GM18873 (cell line): ENCODE measurements around the gene CNGA2.

Source experiments
- ATAC-seq: cut with Tn5 transposase; IDR thresholded peaks from one replicate; pipeline ENCODE4 v1.9.1; 2021; ENCODE audit warnings: mild to moderate bottlenecking, moderate library complexity, moderate number of reproducible peaks; ENCODE audit not compliant: unreplicated experiment, low FRiP score

Gene CNGA2

DNA sequence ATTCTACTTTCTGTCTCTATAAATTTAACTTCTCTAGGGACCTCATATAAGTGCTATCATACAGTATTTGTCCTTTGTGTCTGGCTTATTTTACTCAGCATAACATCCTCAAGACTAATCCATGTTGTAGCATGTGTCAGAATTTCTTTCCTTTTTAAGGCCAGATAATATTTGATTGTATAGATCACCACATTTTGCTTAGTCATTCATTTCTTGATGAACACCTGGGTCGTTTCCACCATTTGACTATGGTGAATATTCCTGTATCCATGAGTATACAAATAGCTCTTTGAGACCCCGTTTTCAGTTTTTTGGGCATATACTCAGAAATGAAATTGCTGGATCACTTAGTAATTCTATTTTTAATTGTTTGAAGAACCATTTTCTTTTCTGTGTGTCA, 12.0 kb downstream of the CNGA2 start:
- no peak for ATAC-seq

DNA sequence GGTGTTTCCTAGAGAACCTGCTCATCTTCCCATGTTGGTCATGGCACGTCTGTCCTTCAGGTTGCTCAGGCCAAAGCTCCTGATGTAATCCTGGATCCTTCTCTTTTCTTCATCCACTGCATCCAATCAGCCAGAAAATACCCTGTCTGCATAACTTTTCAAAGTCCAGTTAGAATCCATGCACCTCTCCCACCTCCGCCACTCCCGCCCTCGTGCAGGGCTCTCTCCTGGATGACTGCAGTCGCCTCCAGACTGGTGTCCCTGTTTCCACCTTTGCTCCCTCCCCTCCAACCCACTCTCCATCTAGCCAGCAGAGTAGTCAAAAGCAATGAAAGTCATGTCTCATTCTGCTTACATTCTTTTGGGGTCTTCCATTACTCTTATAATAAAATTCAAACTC, 16.0 kb downstream of the CNGA2 start:
- no peak for ATAC-seq

DNA sequence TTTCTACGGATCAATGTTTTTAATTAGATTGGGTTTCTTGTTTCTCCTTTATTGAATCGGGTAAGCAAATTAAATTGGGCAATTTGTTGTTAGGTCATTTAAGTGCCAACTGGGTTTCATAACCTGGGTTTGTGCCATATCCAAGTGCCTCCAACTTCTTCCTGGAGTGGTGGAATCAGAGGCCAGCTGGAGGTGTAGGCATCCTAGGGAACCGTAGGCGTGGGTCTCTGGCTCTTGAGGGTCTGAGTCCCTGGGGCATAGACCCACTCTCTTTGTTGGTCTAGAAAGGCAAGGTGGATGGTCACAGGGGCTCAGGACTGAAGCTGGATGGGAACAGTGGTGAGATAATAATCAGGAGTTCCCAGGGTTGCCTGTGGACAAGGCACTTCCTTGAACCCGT, 18.3 kb downstream of the CNGA2 start:
- ATAC-seq: no peak

DNA sequence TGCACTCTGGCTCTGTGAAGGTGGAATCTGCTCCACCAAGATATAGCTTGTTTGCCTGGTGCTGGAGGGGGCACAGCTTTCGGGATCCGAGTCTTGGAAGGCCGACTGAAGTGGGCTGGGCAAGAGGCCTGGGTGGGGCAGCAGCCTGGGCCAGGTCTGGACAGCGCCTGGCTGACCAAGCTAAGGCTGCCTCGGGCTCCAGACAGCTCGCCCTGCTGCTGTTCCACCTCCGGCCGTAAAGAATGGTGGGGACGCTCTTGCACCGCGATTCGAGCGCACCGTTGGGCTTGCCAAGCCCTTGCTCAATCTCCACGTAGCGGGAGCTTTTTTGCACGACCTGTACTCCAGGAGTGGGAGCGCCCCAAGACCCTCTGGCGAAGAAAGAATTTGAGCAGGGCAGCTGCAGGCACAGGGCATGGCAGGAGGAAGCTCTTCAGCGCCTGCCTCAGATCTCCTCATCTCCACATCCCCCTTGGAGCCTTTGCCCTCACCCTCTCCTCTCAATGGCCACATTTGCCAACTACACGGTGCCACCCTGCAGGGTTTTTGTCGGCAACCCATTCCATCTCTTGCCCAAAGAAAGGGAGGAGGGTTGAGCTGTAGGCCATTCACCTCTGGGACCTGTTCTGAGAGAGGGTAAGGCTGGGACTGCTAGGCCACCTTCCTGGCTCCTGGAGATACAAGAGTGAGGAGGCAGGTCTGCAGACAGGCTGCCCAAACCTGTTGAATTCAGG, 18.9 kb downstream of the CNGA2 start:
- ATAC-seq: no peak

DNA sequence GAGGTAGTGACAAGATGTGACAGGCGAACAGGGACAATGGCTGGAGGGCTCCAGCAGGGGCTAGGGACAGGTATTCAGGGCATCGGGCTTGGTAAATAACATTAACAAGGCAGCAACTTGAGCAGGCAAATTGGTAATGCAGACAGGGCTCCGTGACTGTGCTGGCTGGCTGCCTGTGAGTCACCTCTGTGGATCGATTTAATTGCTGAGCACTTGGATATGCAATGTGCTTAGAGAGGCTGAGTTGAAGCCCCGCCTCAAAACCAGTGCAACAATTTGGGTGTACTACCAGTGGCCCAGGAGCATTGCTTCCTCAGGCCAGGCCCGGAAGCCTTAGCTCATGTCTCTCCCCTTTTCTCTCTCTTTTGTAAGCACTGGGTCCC, 19.5 kb downstream of the CNGA2 start:
- ATAC-seq: no peak

DNA sequence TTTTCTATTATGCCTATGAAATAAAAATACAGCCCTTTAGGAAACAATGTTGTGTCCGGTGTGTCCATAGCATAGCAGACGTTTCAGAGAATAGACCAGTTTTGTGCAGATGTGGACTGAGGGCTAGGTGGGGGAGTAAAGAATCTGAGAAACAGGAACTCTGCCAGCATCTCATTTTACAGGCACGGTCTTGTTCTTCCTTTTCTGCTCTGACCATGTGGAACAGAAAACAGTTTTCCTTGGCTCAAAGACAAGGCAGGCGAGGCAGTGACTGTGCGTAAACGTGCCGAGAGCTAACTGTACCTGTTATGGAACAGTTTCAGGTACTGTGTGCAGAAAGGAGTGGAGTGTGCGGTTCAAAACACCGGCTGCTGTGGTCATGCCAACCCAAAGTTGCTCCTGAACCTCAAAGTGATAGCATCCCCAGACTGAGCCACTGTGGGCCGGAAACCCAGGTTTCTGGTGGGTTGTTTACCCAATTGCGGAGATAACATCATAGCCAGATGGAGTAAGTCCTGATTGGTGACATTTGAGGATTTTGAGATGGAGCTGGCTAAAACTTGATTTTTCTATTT, 20.2 kb downstream of the CNGA2 start:
- ATAC-seq: no peak

DNA sequence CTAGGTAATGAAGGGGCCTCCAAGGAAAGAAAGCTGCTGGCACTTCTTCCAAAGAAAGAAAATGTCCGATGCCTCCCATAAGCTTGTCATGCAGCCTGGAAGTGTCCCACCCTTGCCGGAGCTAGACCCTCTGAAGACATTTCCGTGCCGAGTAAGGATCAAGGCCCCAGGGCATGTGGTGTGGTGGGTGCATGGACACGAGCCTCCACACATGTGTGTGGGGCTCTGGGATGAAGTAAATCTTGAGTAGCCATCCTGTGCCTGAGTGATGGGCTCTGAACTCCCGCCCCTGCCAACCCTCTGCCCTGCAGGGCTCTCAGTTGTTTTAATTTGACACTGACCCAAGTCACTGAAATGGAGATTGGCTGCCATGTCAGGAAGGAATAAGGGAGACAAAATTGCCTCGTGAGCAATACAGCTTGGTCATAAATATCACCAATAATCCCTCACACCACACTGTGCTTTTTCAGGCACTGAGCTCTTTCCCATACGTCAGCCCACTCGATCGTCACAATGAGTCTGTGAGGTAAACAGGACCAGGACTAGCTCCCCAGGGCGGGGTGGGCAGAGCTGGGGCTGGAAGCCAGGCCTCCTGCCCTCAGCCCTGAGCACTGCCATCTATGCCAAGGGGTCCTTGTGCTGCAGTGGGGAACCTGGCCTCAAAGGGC, 24.6 kb downstream of the CNGA2 start:
- ATAC-seq: no peak

DNA sequence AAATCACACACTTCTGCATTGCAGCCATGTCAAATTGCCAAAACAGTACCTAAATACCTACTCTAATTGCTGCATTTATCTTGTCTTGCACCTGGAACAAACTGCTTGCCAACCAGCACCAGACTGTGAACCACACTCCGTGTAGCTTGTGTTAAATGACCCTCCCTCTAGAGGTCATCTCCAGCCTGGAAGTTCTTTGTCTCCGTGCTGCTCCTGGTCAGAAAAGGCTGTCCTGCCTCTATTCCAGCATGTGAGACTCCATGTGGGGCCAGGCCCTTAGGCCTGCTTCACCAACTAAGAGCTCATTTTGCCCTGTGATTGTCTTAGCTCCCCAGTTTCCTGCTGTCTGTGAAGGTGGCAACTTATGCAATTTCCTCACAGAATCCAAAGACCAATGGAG, 28.3 kb downstream of the CNGA2 start:
- ATAC-seq: no peak

DNA sequence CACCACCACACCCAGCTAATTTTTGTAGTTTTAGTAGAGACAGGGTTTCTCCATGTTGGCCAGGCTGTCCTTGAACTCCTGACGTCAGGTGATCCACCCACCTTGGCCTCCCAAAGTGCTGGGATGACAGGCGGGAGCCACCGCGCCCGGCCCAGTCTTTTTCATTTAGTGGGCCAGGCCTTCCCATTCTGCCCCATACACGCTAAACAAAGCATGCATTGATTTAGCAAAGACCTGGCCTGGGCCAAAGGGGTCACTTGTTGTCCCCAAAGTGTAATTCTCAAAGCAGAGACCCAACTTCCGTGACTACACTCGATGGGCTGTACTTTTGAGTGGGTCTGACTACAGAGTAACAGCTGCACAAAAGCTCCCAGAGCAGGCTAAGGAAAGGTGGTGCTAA, 29.2 kb downstream of the CNGA2 start:
- no peak for ATAC-seq

DNA sequence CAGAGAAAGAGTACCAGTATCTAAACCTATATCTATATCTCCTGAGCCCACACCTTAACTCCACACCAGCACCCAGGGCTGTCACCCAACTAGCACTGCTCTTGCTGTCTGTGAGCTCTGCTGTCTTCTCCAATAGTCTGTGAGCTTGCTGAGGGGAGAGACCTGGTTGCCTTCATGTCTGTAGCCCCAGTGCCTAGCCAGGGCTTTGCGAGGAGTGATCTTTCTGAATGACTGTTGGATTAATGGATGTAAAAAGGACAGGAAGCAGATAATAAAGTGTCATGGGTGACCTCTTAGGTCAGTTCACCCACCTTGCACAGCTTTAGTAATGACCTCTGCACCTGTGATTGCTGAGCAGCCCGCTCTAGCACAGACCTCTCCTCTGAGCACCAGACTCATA, 30.5 kb downstream of the CNGA2 start:
- ATAC-seq: no peak

DNA sequence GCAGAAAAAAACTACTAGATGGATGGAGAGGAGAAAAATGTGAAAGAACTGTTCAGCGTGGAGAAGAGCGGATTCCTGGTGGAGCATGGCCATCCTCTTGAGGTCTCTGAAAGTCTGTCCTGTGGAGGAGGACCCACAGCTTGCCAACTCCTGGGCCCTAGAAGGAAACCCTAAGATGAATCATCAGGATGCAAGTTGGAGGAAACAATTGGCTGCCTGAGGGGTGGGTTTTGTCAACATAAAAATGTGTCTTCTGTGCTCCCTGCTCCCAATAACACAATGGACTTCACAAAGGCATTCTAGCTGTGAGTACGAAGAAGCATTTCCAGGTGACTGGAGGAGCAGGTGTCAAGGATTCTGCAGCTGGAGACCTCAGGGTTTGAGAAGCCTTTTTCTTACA, 37.2 kb downstream of the CNGA2 start:
- no peak for ATAC-seq

DNA sequence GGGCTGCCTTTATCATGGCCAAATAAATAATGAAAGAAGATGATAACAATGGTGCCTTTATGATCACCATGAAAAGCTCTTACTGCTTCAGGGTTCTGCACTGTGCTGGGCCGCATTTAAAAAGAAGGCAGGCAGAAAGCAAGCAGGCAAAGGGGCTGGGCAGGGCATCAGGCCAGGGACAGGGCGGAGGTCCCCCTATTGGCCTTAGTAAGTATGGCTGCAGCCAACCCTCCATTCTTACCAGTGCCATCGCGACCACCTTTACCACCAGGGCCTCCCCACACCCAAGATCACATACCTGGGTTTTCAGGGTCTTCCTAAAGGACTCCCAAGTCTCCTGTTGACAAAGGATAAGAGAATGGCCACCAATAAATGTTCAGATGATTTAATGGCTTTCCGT, 38.9 kb downstream of the CNGA2 start:
- ATAC-seq: no peak

DNA sequence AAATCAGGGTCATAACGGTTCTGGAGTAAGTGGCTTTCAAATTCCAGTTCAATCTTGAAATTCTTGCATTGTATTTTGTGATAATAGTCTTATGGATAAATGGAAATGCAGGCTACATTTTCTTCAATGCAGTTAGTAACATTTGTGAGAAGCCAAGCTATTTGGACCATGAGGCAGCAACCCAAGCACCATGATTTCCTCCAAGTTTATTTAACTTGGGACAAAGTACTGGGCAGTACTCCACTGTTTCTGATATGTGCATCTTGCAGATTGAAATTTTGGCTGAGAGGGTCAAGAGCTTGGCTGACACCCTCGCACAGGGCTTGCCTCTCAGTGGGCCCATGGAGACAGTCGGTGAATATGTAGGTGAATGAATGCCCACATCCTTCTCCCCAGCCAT, 39.9 kb downstream of the CNGA2 start:
- no peak for ATAC-seq

DNA sequence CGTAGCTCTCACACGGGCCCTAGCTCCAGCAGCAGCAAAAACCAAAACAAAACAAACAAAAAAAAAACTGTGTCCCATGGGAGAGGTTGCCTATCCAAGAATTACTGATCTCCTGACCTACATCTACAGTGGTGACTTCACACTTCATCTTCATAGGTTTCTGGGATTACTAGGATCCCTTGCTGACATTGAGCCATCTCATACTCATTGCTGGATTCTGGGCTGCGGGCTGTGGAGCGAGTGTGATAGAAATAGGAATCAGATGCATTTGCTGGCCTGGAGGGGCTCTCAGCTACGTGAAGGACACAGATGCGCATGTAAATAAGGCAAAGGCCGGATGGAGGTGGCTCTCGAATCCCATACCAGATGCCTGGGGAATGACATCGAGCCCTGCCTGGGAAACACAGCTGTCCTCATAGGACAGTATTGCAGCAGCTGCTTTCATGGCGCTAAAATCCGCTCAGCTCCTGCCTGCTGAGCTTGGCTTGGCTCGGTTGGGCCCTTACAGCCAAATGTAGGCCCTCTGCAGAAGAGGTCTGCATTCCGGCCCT, 41.7 kb downstream of the CNGA2 start:
- no peak for ATAC-seq

DNA sequence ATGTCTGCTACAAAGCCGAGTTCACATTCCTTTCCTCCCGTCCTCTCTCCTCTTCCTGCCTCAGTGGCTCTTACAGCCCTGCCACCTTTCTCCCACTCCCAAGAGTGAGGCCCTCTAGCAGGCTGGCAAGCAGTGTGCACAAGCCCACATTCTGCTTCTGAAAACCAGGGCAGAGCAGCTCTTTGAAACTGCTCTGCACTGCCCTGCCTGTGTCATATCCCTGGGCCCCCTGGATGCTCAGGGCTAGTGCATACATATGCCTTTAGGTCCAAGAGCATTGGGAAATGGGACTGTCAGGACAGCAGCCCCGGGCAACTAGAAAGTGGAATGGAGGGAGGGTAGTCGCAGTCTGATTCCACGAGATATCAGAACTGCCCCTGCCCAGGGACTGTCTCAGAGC, 42.4 kb downstream of the CNGA2 start:
- ATAC-seq: no peak

DNA sequence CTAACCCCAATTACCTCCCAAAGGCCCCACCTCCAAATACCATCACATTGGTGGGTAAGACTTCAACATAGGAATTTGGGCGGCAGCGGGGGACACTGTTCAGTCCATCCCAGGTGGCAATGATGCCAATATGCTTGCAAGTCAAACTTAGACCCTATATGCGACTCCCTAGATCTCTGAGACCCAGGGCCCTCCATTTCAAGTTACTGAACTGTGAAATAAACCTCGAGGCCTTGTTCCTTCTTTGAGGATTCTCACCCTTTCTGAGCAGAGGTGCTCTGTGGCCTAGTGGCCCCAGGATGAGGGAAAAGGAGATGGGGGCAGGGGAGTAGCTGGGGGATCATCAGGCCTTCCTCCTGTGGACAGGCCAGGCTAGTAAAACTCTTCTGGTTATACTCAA, 44.7 kb downstream of the CNGA2 start:
- ATAC-seq: no peak

DNA sequence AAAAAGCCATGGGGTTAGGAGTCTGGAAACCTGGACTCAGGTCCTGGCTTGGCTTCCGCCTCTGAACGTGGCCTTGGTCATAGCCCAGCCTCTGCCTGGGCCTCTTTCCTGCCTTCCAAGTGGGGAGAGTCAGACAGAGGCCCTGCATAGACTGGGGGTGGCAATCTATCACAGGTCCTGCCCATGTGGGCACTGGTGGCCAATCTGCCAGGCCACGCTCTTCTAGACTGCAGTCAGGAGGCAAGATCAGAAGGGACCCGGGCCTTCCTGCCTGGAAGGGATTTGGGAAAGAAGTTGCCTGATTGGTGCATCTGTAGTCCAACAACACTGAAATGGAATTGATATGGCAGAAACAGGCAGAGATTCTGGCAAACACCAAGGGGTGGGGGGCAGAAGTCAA, 46.1 kb downstream of the CNGA2 start:
- ATAC-seq: no peak

DNA sequence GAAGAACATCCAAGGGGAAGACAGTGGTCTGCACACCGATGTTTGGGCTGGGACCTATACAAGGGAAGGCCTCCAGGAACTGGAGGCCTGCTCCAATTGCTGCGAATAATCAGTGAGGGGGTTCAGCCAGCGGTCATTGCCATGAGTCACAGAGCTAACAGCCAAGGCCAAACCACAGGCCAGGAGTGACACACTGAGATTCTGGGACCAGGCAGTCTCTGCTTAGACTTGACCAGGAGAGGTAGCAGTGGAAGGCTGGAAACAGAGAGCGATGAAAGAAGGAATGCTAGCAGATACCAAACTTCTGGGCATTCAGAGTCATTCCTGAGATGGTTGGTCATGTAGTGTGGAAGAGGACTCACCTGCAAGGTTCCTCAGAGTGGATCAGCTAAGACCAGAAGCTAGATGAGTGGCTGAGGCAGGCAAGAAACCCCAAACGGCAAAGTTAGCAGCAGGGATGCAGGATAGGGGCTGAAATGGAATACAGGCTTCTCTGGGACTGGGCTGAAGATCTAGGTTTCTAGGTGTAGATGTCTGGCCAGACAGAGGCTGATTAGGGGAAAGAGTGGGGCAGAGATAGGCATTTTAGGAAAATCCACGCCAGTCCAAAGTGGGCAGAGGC, 54.7 kb downstream of the CNGA2 start:
- no peak for ATAC-seq

DNA sequence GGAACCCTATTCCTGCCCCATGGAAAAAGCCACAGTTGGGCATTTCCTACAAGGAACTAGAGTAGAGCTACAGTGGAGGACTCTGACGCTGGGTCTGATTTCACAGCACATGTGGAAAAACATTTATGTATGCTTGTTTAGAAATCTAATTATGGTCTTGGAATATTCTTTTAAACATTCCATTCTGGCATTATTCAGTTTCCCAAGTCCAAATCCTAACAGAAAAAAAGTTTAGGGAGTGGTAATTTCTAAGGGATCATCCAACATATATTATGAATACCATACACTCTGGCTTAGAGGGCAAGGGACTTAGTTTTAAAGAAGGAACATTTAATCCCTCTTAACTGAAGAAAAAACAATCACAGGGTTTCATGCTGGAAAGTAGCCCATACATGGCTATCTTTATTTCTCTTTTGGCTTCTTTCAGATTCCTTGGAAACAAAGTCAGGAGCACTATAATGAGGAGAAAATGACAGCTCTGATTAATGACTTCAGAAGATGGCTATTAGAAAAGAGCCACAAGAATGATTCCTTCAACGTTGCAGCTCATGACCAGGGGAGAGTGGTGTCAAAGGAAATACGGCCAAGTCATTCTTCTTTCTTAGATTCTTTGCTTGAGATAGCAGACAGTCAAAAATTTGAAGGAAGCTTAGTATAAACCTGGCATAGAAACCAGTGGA, 56.1 kb downstream of the CNGA2 start:
- ATAC-seq: no peak

DNA sequence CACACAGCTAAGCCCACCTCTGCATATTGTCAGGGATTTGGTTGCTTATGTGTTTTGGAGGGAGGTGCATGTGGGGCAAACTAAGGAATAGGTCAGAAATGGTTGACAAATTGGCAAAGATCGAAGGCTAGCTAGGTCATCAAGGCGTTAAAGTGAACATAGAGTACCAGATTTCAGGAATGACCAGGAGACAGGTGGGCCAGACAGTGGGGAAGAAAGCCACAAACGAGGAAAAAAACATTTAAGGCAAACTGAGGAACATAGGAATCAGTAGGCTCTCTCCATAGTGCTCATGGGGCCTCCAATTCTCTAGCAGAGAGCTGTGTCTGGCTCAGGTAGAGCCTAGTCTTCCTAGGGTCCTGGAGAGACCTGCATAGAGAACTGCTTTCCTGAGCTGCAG, 57.4 kb downstream of the CNGA2 start:
- ATAC-seq: no peak

DNA sequence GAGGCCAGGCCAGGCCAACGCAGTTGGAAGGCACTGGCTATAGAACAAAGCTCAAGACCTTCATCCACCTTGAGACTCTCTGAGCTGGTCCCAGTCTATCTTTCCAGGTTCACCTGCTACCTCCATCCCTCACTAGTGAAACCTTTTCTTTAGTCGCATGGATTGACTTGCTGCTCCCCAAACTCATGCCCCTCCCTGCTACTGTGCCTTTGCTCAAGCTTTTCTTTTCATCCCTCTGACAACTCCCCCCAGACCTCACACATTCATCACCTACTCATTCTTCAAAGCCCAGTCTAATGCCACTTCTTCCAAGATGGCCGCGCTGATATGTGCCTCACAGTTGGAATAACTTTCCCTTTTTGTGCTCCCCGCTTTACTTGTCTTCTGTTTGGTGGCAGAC, 58.0 kb downstream of the CNGA2 start:
- no peak for ATAC-seq
